ENCODE results near the gene RNF128.

Gene RNF128

GRCh38 chrX:106726485-106727437, at the start of gene RNF128:
RNF128 (plus strand) TSS chrX:106726701; CDS start chrX:106726914, 213 bp downstream.
- peak; percentile 83 for DNase-seq (ENCODE audit: low read depth, low spot score)

DNA sequence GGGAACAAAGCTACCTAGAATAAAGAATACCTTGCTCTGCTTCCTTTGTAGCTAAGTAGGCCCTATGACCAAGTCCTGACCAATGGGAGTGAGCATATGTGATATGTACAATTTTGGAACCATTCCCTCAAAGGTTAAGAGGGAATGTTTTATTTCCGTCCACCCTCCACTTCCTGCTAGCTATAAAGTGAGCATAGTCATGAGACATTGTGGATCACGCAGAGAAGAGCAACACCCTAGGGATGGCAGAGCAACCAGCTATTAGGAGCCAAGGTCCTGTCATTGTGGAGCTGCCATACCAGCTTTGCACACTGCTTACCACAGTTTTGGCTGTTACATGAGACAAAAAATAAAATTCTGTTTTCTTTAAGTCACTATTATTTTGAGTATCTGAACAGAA, 45.8 kb upstream of the RNF128 start:
- no peak for DNase-seq (ENCODE audit: low read depth, low spot score)

DNA sequence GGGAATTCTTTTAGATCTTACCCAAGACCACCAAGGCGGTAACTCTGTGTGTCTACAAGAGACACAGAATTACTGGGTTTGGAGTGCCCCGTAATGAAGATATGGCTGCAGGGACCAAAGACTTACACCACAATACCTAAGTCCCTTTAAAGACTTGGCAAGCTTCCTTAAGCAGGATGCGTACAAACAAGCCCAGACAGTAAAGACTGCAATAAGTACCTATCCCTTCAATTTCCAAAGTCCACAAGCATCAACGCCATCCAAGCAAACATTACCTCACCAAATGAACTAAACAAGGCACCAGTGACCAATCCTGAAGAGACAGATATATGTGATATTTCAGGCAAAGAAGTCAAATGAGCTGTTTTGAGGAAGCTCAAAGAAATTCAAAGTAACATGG, 42.3 kb upstream of the RNF128 start:
- DNase-seq (ENCODE audit: low read depth, low spot score): no peak

- no peak for DNase-seq (ENCODE audit: low read depth, low spot score)
Measured at GRCh38 chrX:106692425-106693065, 34.0 kb upstream of the RNF128 start.

DNA sequence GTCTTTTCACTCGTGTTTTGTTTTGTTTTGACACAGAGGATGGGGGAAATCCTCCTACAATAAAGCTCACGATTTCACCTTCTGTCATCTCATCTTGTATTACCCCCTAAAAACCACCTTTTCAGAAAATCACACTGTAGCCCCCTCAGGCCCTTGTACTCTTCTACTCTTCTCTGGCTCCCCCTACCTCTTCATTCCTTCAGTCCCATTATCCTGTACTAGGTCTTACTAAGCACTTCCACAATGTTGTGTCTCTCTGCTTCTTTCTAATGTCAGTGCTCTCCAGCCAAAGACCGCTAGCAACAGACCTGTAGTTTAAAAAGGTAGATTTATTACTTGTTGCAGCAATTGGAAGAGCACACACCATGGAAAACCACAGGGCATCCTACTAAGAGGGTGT, 30.0 kb upstream of the RNF128 start:
- DNase-seq (ENCODE audit: low read depth, low spot score): no peak

- DNase-seq (ENCODE audit: low read depth, low spot score): no peak
Measured at GRCh38 chrX:106698693-106699092, 27.8 kb upstream of the RNF128 start.

GRCh38 chrX:106702636-106703035, 23.9 kb upstream of the RNF128 start:
- DNase-seq (ENCODE audit: low read depth, low spot score): no peak

- no peak for DNase-seq (ENCODE audit: low read depth, low spot score)
Measured at GRCh38 chrX:106706466-106706865, 20.0 kb upstream of the RNF128 start.

DNA sequence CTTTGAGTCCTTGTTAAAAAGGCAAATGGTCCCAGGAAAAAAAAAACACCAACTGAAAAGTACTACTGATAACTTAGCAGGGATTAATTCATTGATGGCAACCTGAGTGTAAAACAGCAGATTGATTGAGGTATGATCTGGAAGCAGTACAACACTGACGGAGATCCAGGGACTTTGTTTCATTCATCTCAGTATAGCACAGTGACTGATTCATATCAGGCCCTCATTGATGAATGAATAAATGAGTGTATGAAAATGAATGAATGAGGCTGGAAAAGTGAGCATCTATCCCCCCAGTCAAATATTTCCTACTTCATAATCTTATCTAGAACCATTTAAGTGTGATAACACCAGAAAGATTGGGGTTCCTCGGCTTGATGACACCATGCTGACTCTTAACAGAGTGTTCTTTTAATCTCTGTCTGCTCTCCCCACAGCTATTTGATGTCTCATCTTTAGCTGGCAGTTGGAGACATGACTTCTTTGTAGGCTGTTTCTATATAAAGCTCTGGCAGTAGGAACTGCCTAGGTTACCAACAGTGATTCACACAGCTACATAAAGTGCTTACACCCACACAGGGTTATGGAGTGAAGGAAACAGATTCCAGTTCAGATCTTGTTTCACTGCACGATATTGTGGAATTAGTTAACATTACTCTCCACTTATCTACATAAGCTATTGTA, 18.6 kb upstream of the RNF128 start:
- no peak for DNase-seq (ENCODE audit: low read depth, low spot score)

DNA sequence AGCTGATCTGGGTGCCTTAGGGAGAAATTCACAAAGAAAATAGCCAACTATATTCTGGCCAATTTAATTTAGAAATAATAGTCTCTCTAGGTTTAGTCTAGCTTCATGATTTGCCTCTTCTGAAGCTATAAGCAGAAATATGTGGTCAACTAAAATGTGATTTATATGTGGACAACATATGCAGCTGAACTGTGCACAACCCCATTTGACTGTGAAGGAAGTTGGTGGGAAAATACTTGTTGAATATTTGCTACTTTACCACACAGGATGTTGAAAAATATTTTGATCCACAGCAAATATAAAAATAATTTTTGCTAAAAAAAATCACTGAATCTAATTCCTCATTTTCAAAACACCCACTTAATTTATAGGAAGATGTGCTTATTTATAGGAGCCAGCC, 15.7 kb upstream of the RNF128 start:
- no peak for DNase-seq (ENCODE audit: low read depth, low spot score)

DNA sequence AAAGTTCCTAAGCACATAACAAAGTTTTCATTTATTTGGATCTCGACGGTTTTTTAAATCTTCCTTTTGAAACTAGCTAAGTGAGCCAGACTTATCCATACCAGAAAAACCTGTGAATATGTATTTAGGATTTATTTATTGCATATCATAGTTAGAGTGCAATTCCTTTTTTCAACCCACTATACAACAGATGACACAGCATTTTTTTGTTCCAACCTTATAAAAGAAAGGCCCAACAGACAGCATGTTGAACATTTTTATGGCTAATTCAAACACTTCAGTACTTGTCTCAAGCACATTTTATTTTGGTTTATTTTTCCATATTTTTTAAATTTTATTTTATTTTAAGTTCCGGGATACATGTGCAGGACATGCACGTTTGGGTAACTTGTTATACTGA, 15.1 kb upstream of the RNF128 start:
- no peak for DNase-seq (ENCODE audit: low read depth, low spot score)

DNA sequence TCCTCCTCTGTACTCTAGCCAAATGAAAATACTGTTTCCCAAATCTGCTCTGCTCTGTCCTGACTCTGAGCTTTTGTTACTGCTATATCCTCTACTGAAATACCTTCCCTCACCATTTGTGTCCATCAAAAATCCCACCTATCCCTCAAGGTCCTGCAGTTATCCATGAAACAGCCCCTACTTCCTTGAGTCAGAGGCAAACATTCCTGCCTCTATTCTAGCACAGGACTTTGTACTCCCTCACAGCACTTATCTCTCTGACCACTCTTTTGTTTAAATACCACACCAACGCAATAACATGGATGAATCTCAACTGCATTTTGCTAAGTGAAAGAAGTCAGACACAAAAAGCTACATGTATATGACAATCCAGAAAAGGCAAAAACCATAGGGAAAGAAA, 10.5 kb upstream of the RNF128 start:
- no peak for DNase-seq (ENCODE audit: low read depth, low spot score)

GRCh38 chrX:106716463-106716862, 10.0 kb upstream of the RNF128 start:
- DNase-seq (ENCODE audit: low read depth, low spot score): no peak

DNA sequence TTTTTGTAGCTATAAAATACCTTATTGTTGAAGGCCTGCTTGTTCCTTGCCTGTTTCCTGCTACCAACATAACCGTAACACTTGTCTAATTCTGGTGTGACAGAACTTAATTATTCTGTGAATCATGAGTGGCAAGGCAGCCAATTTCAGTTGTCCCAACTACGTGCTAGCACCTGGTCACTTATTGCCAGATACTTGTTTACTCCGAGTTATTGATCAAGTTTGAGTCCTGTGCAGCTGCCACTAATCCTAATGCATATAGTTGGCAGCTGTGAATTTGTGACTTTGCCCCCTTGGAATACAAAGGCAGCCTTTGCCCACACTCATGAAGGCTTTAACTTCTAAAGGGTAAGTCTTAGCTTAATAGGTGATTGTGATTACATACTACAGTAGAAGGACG, 7.8 kb upstream of the RNF128 start:
- no peak for DNase-seq (ENCODE audit: low read depth, low spot score)

DNA sequence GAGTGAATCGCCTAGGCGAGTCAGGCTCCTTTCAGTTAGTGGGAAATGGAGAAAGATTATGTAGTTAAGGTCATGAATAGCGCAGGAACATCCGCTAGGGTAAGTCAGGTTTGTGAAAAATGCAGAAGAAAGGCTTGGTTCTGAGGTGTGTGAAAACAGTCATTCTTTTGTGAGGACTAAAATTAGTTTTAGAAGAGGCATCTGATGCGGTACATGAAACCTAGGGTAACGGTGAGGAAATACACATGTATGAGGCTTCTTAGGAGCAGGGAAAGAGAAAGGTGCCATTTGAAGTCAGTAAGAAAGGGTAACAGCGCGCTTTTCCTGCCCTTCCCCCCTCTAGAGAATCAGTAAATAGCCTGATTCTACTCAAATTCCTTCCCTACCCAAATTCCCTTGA, 570 bp upstream of the RNF128 start:
- DNase-seq (ENCODE audit: low read depth, low spot score): no peak

DNA sequence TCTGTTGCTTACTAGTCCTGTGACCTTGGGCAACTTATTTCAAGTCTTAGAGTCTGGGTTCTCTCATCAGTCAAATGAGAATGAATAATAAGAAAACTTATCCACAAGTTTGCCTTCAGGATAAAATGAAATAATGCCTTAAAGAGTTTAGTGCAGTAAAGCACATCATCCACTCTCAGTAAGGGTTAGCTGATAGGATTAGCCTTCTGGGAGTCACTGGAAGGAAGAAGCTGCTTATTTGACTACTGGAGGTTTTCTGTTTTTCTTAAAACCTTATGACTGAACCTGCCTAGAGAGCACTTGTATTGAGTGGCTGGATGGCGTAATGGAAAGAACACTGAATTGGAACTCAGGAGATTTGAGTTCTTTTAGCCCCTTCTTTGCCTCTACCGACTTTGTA, 1.8 kb downstream of the RNF128 start:
- no peak for DNase-seq (ENCODE audit: low read depth, low spot score)

DNA sequence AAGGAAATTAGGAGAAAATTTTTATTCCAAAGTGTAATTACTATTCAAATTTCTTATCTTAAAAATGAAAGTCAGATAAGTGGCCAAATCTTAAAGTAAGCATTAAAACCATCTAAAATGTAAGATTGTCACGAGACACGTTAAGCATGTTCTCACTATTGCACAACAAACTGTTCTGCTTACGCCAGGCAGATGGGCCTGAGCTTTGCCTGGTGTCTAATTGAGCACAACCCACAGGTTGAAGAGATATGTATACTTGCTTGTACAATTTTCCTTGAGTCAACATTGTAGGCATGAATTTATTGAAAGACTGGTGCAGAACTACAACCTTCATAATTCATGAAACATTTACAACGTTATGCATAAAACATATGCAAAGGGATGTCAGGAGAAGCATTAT, 3.9 kb downstream of the RNF128 start:
- no peak for DNase-seq (ENCODE audit: low read depth, low spot score)

DNA sequence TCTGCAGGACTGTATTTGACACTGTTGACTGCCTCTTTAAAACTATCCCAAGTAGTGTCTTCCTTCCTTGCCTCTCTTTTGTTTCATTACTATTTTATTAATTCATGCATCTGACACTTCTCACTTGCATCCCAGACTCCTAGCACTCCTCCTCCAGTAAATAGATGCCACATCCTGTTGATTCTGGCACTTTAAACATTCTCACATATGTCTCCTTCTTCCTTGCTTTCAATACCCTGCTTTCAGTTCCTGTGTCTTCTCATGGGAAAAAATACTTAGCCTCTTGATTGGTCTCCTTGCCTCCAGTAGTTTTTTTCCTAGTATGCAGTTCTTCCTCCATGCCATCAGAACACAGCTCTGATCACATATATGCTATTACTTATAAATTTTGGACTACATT, 5.1 kb downstream of the RNF128 start:
- DNase-seq (ENCODE audit: low read depth, low spot score): no peak

DNA sequence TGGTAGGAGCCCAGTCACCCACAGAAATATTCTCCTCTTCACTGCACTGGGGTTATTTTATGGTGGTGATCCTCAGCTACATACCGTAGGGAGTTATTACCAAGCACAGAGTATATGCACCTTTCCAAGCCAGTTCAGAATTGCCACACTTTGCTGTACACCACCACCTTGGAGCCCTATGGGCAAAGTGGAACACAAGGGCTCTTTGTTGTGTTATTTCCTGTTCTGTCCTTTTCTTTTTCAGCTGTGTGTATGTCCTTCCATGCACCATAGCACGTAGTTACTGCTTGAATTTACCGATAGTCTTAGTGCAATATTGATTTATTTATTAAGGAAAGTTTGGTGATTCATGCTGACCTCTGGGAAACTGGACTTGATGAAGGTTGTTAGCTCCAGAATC, 8.3 kb downstream of the RNF128 start:
- DNase-seq (ENCODE audit: low read depth, low spot score): no peak

DNA sequence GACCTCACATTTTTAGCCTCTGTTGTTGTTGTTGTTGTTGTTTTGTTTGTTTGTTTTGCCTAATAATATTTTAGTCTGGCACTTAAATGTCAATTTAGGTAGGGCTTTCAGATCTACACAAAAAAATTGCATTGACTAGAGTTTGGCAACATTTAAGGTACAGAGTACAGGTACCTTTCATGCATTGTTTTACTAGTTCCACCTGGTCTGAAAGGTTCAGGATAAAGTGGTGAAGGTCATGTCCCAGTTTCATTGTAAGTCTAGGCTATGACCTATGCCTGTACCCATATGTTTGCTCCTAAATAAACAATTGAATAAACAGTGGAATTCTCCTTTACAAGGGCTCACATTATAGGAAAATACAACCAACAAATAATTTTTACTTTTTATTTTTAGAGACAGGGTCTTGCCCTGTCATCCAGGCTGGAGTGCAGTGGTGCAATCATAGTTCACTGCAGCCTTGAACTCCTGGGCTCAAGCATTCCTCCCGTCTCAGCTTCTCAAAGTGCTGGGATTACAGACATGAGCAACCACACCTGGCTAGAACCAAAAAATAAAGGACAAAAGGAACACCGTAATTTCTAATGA, 13.8 kb downstream of the RNF128 start:
- no peak for DNase-seq (ENCODE audit: low read depth, low spot score)

DNA sequence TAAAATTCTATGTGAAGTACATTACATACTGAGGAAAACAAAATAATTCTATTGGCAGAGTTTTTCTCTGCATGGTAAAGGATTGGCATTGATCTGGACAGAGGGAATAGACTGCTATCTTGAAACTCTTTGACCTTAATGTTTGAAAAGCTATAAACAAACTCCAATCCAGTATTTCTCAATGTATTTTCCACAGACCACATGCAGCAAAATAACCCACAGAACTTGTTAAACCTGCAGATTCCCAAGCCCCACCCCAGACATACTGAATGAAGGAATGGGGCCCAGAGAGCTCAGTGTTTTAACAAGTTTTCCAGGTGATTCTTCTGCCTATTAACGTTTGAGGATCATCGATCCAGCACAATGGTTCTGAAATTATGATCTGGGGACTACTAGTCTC, 15.7 kb downstream of the RNF128 start:
- DNase-seq (ENCODE audit: low read depth, low spot score): no peak

GRCh38 chrX:106742805-106743204, 16.3 kb downstream of the RNF128 start:
- DNase-seq (ENCODE audit: low read depth, low spot score): no peak

Data from ELF-1 (cell line).